Esophagus muscularis mucosa (tissue), 3 donors: ENCODE data around the gene DESI1.

ENCODE experiments used
- POLR2A ChIP-seq: fragments of 450-650 bp; IDR thresholded peaks from one replicate; pipeline ENCODE4 v1.6.1; 2017; ENCODE audit warnings: antibody characterized with exemption, moderate library complexity, mild to moderate bottlenecking, low read depth
- POLR2AphosphoS5 ChIP-seq, 2 donors: sonication (generic); formaldehyde crosslinking; IDR thresholded peaks; one replicate each; pipeline ENCODE4 v1.6.1; 2017; ENCODE audit warnings: antibody characterized with exemption in 2 of 2
- TF ChIP-seq, protein P1 (sequence below), 3 experiments: fragments of 200-600 bp in 2 of 3; fragments of 450-650 bp in 1 of 3; sonication (generic) in 2 of 3; IDR thresholded peaks; one replicate each; pipeline ENCODE4 v1.5.1; 2017 to 2019; ENCODE audit warnings: antibody characterized with exemption in 3 of 3, mild to moderate bottlenecking in 2 of 3, moderate library complexity in 1 of 3

DNA sequence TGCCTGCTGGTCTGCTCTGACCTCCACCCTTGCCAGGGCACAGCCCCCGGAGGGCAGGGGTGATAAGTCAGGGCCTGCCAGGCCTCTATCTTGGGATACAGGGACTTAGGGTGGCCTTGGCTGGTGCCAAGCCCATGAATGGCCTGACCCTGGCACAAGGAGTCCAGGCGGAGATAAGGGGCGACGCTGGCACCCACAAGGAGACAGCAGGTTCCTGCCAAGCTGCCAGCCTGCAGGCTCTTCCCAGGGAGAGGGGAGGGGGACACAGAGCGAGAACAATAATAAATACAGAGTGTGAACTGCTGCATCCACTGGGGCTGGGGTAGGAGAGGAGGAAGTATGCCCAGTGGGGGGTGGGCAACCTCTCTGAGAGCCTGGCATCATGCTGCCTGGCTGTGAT is 59.1 kb downstream of the DESI1 start:
- TF ChIP-seq, protein P1, sequence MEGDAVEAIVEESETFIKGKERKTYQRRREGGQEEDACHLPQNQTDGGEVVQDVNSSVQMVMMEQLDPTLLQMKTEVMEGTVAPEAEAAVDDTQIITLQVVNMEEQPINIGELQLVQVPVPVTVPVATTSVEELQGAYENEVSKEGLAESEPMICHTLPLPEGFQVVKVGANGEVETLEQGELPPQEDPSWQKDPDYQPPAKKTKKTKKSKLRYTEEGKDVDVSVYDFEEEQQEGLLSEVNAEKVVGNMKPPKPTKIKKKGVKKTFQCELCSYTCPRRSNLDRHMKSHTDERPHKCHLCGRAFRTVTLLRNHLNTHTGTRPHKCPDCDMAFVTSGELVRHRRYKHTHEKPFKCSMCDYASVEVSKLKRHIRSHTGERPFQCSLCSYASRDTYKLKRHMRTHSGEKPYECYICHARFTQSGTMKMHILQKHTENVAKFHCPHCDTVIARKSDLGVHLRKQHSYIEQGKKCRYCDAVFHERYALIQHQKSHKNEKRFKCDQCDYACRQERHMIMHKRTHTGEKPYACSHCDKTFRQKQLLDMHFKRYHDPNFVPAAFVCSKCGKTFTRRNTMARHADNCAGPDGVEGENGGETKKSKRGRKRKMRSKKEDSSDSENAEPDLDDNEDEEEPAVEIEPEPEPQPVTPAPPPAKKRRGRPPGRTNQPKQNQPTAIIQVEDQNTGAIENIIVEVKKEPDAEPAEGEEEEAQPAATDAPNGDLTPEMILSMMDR (IDR thresholded peaks at IDR 0.05): no peak
- TF ChIP-seq POLR2A (no peak), POLR2AphosphoS5 (IDR thresholded peaks at IDR 0.05) (no peak)
